CD4-positive, alpha-beta T cell treated with Interleukin-10 for 1 hour (primary cell): ENCODE results near the gene VAV2.
A peak's percentile ranks its signal among the peaks of the same experiment; 100 is the strongest.

Source experiments
- DNase-seq: peaks from one replicate; pipeline ENCODE4 v3.0.0-alpha.2; 2020

The VAV2 gene

DNA sequence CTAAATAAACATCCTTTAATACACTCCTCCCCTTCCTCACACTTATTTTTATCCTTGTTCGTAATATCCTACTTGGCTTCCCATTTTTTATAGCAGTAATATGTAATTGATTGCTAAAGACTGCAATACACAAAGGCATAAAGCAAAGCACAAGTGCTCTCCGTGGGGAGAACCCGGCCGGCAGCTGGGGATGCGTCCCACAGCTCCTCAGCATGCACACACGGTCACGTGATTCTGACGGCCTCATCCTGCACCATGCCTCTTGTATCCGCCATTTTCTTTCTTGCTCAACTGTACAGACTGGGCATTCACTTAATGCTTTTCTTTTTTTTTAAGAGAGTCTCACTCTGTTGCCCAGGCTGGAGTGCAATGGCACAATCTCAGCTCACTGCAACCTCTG lies 36.0 kb upstream of the VAV2 start:
- no peak for DNase-seq

DNA sequence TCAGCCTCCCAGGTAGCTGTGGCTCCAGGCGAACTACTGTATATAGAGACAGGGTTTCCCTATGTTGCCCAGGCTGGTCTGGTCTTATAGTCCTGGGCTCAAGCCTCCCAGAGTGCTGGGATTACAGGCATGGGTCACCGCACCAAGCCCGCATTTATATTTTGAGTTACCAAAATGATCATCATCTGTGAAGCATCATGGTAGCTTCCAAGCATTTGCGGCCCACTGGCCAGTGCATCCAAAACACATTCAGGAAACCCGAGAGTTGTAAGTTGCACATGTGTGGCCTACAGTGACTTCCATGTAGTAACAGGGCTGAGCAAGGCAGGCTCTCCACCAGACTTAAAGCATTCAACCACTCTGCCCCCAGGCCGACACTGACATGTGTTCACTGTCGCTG lies 35.4 kb upstream of the VAV2 start:
- DNase-seq, result no peak

DNA sequence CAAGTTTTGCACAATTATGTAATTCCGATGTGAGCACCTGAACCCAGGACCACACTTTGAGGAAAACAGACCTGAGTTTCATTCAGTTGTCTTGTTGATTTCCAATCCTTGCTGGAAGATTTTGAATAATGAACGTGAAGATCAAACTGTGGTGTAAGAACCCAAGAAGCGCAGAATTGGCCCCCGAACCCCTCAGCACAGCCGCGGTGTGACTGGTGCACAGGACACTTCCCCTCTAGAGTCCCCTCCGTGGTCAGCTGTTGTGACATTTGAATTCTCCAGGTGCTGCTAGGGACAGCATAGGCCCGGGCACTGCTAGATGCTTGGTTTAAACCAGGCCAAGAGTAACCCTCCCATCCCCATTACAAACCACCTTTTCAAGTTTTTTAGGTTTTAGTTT lies 34.9 kb upstream of the VAV2 start:
- no peak for DNase-seq

DNA sequence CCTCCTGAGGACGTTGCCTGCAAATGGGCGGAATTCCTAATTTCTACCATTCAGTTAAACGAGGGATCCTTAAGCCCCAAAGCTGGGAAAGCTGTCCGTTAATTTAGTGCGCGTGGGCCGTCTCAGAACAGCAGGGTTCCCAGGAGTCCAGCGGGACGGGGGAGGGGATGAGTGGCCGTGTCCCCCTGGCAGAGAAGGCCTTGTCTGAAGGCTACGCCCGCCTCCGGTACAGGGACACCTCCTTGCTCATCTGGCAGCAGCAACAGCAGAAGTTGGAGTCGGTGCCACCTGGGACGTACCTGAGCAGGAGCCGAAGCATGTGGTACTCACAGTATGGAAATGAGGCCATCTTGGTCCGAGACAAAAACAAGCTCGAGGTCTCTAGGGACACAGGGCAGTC lies 34.5 kb upstream of the VAV2 start:
- no peak for DNase-seq

DNA sequence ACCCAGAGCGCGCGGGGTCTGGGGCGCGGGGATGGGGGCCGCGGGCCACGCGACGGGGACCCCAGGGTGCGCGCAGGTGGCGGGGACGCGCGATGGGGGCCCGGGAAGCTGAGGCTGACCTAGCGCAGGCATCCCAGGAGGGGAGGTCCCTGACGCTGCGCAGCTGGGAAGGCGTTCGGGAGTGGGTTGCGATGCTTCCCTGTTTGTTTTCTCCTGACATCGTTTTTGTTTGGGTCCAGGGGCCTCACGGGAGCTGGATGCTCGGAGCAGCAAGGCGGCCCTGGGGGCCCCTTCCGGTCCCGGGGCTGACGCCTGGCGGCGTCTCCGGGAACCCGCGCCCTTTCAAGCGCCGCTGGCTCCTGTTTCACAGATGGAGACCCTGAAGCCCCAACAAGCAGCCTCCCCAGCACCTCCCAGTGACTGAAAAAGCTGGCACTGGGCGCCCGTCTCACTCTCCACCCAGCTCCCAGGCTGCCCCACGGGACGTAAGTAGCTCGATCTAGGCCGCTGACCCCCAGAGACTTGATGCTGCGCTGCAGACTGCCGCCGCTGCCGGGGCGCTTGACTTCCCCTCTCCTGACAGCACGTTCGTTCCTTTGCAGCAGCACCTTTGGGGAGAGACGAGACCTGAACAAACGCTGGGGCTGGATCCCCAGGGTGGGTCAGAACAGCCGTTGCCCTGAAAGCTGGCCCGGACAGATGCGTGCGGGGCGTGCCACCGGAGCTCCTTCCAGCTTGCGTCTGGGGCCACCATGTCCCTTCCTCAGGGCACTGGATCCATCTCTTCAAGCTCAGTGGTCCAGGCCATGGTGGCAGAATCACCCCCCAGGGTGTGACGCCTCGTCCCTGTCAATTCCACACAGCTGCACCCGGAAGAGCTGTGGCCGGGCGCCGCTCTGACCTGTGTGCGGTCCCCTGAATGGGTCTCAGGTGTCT lies 33.8 kb upstream of the VAV2 start:
- DNase-seq, result peak; percentile 45

DNA sequence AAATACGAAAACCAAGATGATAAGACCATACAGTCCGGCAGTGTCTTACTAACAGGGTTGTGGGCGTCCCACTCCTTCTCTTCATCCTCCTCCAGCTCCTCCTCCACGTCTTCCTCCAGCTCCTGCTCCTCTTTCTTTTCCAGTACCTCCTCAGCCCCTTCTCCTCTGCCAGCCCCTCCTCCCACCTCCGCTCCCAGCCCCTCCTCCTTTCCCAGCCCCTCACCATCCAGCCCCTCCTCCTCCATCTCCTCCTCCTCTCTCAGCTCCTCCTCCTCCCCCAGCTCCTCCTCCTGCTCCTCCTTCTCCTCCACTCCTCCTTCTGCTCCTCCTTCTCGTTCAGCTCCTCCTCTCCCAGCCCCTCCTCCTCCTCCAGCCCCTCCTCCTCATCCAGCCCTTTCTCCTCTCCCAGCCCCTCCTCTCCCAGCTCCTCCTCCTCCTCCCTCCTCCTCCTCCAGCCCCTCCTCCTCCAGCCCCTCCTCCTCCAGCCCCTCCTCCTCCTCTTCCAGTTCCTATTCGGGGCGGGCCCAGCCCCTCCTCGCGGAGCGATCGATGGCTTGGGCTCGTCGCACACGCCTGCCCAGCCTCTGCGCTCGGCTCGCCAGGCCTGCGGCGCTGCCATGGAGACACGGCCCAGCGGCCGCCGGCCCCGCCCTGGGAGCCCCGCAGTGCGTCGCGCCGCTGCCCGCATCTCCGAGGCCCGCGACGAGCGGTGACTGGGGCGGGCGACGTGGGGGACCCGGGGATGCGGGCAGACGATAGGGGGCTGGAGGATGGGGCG lies 32.9 kb upstream of the VAV2 start, which contains the start of gene BRD3OS:
BRD3OS (plus strand) TSS at position 654 of the 778 bp plus-strand sequence. CDS start 1,267 bp downstream, outside the sequence.
- peak; percentile 95 for DNase-seq

DNA sequence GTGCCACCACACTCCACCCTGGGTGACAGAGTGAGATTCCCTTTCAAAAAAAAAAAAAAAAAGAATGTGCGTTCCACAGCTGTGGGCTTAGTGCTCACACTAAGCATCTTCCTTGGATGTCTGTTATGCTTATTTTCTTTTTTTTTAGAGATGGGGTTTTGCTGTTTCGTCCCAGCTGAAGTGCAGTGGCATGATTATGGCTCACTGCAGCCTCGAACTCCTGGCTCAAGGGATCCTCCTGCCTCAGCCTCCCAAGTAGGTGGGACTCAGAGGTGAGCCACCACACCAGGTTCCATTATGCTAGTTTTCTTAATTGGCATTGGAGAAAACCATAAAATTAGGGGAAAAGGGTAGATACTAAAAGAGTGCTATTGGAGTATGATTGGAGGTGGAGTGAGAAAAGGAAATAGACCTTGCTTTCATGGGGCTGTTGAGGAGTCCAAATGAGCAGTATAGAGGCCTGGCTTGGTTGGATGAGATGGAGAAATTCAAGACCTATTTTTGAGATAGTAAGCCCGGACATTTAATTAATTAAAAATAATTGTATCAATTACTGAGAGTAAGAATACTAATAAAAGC lies 32.2 kb upstream of the VAV2 start:
- no peak for DNase-seq

DNA sequence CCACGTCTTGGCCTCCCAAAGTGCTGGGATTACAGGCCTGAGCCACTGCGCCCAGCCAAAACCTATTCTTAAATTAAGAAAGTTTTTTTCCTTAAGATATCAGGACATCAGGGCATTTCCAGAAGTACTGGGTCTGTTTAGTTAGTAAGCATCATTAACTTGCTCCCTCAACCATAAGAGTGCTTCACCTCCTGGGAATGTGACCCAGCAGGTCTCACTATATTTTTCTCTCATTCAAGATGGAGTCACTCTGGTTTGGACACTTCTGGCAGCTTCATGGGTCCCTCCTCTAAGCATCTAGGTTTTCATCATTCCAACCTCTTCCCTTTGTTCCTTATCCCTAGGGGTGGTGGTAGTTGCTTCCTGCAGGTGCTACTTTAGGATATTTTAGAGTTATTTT lies 22.8 kb upstream of the VAV2 start:
- DNase-seq, result no peak

DNA sequence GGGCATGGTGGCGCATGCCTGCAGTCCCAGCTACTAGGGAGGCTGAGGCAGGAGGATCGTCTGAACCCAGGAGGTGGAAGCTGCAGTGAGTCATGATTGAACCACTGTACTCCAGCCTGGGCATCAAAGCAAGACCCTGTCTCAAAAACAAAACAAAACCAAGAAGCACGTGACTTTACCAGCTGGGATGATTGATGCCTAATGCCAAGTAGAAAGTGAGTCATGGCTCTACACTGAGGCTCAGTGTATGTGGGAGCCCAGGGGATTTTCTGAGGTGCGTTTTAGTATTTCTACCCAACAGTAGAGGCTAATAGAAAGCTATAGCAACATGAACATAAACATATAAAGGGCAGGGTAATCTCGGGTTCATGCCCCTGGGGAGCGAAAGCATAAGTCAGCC lies 19.3 kb upstream of the VAV2 start:
- no peak for DNase-seq

DNA sequence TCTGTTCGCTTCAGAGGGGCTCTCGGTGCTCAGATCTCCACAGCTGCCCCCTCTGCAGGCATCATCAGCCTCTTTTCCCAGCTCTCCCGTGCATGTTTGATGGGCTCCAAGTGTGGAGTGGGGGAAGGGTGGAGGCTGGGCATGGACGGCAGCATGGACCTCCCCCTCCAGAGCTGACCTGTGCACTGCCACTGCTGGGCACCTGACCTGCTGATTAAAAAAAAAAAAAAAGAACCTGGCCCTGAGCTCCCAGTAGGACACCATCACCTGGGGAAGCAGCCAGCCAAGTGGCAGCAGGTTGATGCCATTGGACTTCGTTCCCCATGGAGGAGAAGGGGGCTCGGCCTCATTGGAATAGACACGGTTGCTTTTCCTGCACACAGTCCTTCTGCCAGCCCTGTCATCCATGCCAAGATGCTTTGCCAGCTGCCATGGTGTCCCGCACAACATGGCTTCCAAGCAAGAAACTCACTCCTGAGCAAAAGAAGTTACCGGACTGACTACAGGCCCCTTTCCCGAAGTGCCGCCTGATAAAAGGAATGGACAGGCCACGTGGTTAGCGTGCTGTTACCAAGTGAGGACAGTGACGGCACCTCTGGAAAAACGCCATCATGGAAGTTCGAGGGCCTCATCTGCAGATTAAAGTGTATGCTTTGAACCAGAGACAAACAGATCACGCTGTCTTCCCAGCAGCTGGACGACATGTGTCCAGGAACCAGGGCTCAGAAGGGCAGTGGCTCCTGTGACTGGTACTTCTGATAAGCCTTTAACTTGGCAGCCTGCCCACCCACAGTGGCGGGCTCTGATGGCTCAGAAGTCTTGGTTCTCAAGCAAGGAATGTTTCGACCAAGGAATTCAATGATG lies 18.4 kb upstream of the VAV2 start:
- DNase-seq, result no peak

DNA sequence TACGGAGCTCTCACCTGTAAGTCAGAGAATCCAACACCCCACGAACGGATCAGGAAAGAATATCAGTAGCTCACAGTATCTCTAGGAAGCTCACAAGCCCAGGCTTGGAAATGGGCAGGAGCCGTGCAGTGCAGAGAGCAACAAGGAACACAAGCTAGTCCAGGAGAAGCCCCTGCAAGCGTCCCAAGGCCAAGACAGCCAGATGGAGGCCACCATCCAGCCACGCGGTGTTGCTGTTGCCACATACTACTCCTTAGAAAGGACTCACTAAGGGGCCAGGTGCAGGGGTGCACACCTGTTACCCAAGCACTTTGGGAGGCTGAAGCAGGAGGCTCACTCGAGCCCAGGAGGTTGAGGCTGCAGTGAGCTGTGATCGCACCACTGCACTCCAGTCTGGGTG lies 15.4 kb upstream of the VAV2 start:
- DNase-seq, result no peak

DNA sequence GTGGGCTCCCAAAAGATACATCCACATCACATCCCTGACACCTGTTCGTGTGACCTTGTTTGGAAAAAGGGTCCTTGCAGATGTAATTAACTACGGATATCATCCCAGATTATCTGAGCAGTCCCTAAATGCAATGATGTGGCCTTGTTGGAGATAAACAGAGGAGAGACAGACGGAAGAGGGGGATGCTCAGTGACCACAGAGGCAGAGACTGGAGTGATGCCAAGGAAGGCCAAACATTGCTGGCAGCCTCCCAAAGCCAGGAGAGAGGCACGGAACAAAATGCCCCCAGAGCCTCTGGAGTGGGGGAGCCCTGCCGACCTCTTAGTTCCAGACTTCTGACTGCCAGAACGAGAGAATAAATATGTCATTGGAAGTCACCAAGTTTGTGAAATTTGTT lies 15.0 kb upstream of the VAV2 start:
- no peak for DNase-seq

DNA sequence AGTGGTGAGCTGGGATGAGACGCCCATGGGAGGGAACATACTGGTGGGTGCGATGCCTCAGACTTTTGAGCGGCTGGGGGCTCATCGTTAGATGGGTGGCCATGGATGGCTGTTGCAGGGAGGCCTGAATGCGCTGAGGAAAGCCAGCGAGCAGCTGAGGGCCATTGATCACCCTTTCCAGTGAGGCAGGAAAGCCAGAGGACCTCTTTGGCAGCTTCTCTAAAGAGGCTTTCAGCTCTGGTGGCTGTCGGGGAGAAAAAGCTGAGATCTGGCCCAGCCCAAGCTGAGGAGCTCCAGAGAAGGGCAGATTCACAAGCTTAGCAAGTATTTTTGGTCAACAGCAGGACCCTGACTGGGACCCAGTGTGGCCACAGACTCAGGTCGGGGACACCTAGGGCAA lies 13.3 kb upstream of the VAV2 start:
- DNase-seq, result no peak

DNA sequence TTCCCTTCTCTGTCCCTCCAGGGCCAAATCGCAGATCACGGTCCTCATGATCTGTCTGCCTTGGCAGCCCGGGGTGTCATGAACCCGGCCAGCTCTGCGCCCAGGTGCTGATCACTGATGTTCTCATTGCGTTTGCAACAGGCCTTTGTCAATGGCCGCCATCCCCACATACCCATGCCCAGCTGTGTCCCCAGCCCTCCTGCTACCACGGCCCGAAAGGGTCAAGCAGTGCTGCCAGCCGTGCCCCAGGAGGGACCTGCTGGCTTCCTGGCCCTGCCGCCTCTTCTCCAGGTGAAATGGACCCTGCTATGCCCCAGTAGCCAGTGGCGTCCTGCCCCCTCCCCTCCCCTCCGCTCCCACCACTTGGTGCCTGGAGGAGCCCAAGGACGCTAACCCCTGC lies 12.8 kb upstream of the VAV2 start:
- DNase-seq, result no peak

DNA sequence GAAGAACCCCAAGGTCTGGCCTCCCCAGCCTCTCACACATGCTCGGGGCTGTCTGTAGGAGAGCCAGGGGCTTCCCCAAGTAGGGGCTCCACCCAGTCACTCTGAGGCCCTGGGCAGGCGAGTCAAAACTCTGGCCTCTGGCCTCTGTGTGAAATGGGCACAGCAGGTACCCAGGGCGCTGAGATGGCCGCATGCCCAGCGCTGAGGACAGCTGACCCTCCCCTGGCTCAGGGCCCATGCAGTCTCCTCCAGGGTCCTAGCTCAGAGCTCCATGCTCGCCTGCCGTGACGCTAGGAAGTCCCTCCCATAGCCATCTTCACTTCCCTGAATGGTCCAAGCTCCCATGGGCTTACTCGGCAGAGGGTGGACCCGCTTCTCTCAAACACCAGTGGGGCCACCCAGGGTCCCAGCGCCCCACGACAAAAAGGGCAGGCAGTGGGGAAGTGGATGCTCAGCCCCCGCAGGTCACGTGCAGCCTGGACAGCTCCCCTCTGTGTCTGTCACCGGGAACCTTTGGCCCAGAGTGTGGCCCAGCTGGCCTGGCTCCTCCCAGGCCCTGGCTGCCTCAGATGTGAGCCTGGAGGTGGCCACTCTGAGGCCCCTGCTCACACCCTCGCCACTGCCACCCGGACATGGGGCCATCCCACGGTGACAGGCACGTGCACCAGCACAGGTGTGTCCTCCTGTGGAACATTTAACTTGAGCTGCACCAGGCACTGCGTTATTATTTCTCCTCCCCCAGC lies 12.2 kb upstream of the VAV2 start:
- DNase-seq, result no peak

DNA sequence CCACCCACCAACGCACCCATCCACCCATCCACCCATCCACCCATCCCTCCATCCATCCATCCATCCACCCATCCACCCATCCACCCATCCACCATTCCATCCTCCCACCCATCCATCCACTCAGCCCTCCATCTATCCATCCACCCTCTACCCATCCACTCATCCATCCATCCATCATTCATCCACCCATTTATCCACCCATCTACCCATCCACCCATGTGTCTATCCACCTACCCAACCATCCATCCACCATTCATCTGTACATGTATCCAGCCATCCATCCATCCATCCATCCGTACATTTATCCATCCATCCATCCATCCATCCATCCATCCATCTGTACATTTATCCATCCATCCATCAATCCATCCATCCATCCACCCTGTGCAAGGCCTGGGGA lies 11.1 kb upstream of the VAV2 start:
- DNase-seq, result no peak

DNA sequence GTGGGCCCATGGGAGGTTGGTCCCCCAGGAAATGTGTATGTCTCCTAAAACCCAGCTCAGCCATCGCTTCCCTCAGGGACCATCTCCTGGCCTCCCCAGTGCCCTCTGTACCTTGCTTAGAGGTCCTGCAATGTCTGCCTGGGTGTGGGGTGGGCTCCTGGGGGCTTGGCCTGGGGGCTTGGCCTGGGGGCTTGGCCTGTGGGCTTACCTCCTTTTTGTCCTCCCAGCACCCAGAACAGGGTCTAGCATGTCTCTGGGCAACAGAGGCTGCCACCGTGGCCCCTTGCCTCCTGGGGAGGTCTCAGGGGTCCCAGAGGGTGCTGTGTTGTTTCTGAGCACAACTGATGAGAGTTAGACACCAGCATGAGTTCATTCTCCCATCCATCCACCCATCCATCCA lies 10.7 kb upstream of the VAV2 start:
- no peak for DNase-seq

DNA sequence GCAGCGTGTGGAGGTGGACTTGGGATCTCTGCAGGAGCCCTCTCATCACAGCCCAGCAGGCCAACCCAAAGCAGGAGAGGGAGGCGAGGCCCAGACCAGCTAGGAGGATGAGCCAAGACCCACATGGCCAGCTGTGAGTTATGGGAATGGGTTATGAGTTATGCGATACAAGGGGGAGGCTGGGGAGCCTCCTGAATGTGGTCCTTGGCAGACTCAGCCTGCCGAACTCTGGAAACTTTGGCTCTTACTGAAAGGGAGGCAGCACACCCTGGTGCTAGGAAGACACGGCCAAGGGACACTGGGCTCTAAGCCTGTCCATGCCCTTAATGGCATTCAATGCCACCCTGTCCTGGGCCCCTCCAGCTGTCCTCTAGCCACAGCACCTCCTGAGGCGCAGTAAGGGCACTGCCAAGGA lies 7.7 kb upstream of the VAV2 start:
- DNase-seq, result no peak

DNA sequence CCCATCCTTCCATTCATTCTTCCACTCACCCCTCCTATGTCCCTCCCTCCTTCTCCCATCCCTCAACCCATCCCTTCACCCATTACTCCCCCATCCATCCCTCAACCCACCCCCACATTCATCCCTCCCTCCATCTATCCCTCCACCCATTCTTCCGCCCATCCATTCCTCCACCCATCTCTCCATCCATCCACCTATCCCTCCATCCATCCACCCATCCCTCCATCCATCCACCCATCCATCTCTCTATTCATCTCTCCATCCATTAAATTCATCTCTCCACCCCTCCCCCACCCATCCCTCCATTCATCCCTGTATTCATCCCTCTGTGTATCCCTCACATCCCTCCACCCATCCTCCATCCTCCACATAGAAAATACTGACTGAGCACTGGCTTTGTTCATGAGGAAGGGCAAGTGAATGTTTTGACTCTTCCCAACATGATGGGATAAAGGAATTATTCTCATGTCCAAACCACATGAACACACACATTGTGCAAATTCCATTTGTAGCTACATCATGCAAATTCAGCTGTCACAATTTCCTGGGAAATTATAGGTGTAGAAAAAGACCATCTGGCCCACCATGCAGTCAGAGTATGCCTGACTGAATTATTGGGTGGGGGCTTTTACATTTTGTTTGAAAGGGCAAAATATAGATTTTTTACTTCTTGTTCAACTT lies 6.9 kb upstream of the VAV2 start:
- DNase-seq, result no peak

DNA sequence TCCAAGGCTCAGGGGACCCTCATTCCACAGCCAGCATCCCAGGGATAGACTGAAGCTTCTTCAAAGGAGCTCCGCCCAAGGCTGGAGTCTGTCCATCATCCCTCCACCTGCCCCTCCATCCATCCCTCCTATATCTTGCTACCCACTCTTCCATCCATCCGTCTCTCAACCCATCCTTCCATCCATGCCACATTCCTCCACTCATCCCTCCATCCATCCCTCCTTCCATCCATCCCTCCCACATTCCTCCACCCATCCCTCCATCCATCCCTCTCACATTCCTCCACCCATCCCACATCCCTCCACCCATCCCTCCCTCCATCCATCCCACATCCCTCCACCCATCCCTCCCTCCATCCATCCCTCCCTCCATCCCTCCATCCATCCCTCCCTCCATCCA lies 5.5 kb upstream of the VAV2 start:
- no peak for DNase-seq
